Measurements from ENCODE around the gene PITX1.

The PITX1 gene

DNA sequence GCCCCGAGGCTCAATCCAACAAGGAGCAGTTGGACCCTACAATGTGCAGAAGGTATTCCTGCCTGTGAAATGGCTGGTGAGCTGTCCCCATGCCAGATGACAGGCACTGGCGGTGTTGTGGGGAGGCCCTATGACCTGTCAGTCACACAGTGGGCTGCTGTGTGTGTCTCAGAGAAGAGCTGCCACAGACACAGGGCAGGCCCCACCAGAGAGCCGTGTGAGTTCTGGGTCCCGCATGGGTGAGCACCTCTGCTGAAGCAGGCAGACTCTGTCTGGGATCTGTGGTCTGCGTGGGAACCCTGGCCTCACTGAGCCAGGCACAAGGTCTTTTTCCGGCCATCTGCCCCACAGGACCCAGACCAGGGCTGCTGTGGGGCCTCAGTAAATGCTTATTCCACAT, 37.3 kb upstream of the PITX1 start:
- H3K4me1 ChIP-seq (ENCODE audit: insufficient read depth, low read length, severe bottlenecking): no peaks in the 10 kb centered on the region
- no peaks in the 10 kb centered on the region for H3F3A ChIP-seq (ENCODE audit: insufficient read depth, low read length)
- H3K9me3 ChIP-seq (ENCODE audit: low read length): no peaks in the 10 kb centered on the region
- H3K27ac ChIP-seq (ENCODE audit: low read depth, low read length, poor library complexity, severe bottlenecking): no peak overlapping the region
- H3K4me2 ChIP-seq (ENCODE audit: low read length): no peak overlapping the region
- H3K79me2 ChIP-seq (ENCODE audit: insufficient read depth, low read length): no peaks in the 10 kb centered on the region
- peaks cover 3% of the 10 kb centered on the region; the same call in 1 of the 2 replicates for H3K36me3 ChIP-seq (ENCODE audit: insufficient read depth, low read length)
- no peaks in the 10 kb centered on the region for H3K27me3 ChIP-seq (ENCODE audit: insufficient read depth, low read length)
- H3K4me3 ChIP-seq (ENCODE audit: low read depth, low read length, poor library complexity, severe bottlenecking): no peak overlapping the region
- H3K9me2 ChIP-seq (ENCODE audit: low read depth, low read length): no peaks in the 10 kb centered on the region
- H4K20me1 ChIP-seq (ENCODE audit: insufficient read depth, low read length): no peaks in the 10 kb centered on the region
- H2AFZ ChIP-seq (ENCODE audit: low read length): no peak overlapping the region
- no peak overlapping the region for H3K9ac ChIP-seq (ENCODE audit: low read length)
- TF ChIP-seq, protein P1, sequence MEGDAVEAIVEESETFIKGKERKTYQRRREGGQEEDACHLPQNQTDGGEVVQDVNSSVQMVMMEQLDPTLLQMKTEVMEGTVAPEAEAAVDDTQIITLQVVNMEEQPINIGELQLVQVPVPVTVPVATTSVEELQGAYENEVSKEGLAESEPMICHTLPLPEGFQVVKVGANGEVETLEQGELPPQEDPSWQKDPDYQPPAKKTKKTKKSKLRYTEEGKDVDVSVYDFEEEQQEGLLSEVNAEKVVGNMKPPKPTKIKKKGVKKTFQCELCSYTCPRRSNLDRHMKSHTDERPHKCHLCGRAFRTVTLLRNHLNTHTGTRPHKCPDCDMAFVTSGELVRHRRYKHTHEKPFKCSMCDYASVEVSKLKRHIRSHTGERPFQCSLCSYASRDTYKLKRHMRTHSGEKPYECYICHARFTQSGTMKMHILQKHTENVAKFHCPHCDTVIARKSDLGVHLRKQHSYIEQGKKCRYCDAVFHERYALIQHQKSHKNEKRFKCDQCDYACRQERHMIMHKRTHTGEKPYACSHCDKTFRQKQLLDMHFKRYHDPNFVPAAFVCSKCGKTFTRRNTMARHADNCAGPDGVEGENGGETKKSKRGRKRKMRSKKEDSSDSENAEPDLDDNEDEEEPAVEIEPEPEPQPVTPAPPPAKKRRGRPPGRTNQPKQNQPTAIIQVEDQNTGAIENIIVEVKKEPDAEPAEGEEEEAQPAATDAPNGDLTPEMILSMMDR (IDR thresholded peaks at IDR 0.05; ENCODE audit: low read length): no peak
- no peak for TF ChIP-seq EZH2 (IDR thresholded peaks at IDR 0.05; ENCODE audit: borderline replicate concordance, low read length)

DNA sequence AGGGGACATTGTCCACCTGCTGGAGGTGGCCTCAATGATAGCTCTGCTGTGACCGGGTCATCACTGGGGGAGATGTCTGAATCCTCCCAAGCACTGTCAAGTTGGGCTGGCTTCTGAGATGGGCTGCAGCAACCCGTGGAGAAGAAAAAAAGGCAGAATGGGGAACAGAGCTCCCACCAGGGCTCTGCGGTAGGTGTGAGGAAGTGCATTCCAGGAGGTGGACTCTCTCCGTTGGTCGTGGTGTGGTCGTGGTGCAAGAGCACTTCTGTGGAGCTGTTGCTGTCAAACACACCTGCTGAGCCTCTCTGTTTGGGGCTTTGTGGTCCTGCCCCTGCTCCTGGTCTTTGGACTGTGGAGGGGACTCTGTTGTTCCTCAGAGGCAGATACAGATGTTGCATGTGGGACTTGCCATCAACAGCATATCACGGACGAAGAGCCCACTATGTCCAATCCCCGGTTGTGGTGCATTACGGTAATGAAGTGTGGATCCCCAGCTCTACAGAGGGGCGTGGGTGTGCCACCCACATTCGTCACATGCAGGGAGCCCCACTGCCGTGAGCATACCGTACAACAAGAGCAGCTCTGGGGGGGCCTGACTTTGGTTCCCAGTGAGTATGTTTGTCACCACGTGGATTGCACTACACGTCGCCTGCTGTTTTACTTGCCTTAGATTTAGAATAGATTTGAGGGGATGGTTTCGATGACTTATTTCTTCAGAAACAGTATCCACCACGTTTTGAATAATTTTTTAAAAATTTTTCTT, 36.0 kb upstream of the PITX1 start:
- Histone ChIP-seq H3K4me1 (ENCODE audit: insufficient read depth, low read length, severe bottlenecking) (no peaks in the 10 kb centered on the region), H2AFZ (ENCODE audit: low read length) (no peak overlapping the region), H3F3A (ENCODE audit: insufficient read depth, low read length) (no peaks in the 10 kb centered on the region), H3K9me2 (ENCODE audit: low read depth, low read length) (no peaks in the 10 kb centered on the region), H3K27me3 (ENCODE audit: insufficient read depth, low read length) (no peaks in the 10 kb centered on the region), H3K4me3 (ENCODE audit: low read depth, low read length, poor library complexity, severe bottlenecking) (no peak overlapping the region), H3K4me2 (ENCODE audit: low read length) (no peak overlapping the region), H3K9ac (ENCODE audit: low read length) (no peak overlapping the region), H3K9me3 (ENCODE audit: low read length) (no peaks in the 10 kb centered on the region), H3K79me2 (ENCODE audit: insufficient read depth, low read length) (no peaks in the 10 kb centered on the region), H3K27ac (ENCODE audit: low read depth, low read length, poor library complexity, severe bottlenecking) (no peak overlapping the region), H3K36me3 (ENCODE audit: insufficient read depth, low read length) (peaks cover 3% of the 10 kb centered on the region; the same call in 1 of the 2 replicates), H4K20me1 (ENCODE audit: insufficient read depth, low read length) (no peaks in the 10 kb centered on the region)
- TF ChIP-seq, protein P1 (IDR thresholded peaks at IDR 0.05; ENCODE audit: low read length): no peak
- TF ChIP-seq EZH2 (IDR thresholded peaks at IDR 0.05; ENCODE audit: borderline replicate concordance, low read length): no peak

DNA sequence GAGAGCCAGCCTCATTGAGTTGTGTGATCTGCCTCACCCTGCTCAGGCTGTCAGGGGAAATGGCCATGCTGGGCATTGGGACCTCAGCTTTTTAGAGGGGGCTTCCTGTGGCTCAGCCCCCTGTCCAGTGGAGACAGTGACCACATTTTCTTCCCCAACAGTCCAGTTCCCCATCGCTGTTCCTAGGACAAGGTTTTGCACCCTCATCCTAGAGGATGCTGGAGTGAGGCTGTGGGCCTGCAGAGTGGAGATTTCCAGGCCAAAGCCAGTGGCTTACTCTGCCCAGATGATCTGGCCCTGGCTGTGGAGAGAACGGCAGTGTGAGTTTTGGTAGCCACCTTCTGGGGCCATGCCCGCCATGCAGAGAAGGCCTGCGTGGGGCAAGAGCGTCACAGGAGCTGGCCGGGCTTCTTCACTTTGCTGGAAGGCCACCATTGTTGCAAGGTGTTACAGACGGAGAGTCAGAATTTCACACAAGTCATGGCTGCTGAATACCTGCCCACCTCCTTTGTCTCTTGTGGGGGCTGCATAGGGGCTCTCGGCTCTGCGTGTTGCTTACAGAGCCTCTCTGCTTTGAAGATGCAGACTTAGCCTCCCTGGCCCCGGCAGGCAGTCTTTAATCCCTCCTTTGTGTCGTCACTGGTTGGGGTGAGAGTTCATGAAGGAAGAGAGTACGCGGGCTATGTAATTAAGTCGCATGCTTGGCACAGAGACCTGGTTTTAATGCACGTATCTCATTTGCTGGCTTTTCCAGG, 35.2 kb upstream of the PITX1 start:
- Histone ChIP-seq H3F3A (ENCODE audit: insufficient read depth, low read length) (no peaks in the 10 kb centered on the region), H3K9ac (ENCODE audit: low read length) (no peak overlapping the region), H3K9me2 (ENCODE audit: low read depth, low read length) (no peaks in the 10 kb centered on the region), H4K20me1 (ENCODE audit: insufficient read depth, low read length) (no peaks in the 10 kb centered on the region), H3K79me2 (ENCODE audit: insufficient read depth, low read length) (no peaks in the 10 kb centered on the region), H3K27me3 (ENCODE audit: insufficient read depth, low read length) (no peaks in the 10 kb centered on the region), H3K36me3 (ENCODE audit: insufficient read depth, low read length) (no peaks in the 10 kb centered on the region), H3K4me3 (ENCODE audit: low read depth, low read length, poor library complexity, severe bottlenecking) (no peak overlapping the region), H3K4me1 (ENCODE audit: insufficient read depth, low read length, severe bottlenecking) (no peaks in the 10 kb centered on the region), H3K27ac (ENCODE audit: low read depth, low read length, poor library complexity, severe bottlenecking) (no peak overlapping the region), H2AFZ (ENCODE audit: low read length) (no peak overlapping the region), H3K4me2 (ENCODE audit: low read length) (no peak overlapping the region), H3K9me3 (ENCODE audit: low read length) (no peaks in the 10 kb centered on the region)
- TF ChIP-seq, protein P1 (IDR thresholded peaks at IDR 0.05; ENCODE audit: low read length): no peak
- TF ChIP-seq EZH2 (IDR thresholded peaks at IDR 0.05; ENCODE audit: borderline replicate concordance, low read length): no peak
